WTC11 (cell line): ENCODE results near the gene FKBP4. TPM values are rescaled to one million over a fixed set of nuclear protein-coding genes. Genes with fewer than 3 reads are reported as not detected.
A peak's percentile ranks its signal among the peaks of the same experiment; 100 is the strongest.

Experiments
- ATAC-seq: fragments of 200-7000 bp; cut with Tn5 transposase; 2 replicates; pipeline ENCODE4 v1.10.0; 2021; ENCODE audit warnings: mild to moderate bottlenecking, moderate library complexity
- CTCF ChIA-PET: fragments of 300-600 bp; sonication (Branson Sonifier 250); formaldehyde crosslinking; loops from one replicate; lab custom pipeline; 2021; ENCODE audit warnings: antibody characterized with exemption; lab: Charles Lee
- POLR2A ChIA-PET: fragments of 350-600 bp; sonication (Branson Sonifier 250); formaldehyde crosslinking; loops from one replicate; lab custom pipeline; 2021; ENCODE audit warnings: antibody characterized with exemption; lab: Charles Lee
- DNase-seq: peaks from one replicate; pipeline ENCODE4 v3.0.0; 2021; ENCODE audit warnings: low spot score
- H3K27ac Mint-ChIP-seq: 2 replicates; pipeline ENCODE4 v1.8.0; 2021; ENCODE audit warnings: mixed read lengths
- H3K27me3 Mint-ChIP-seq: 2 replicates; pipeline ENCODE4 v1.8.0; 2021; ENCODE audit warnings: low read depth, mild to moderate bottlenecking, moderate library complexity, mixed read lengths
- H3K36me3 Mint-ChIP-seq: 2 replicates; pipeline ENCODE4 v1.8.0; 2021; ENCODE audit warnings: mixed read lengths
- H3K4me1 Mint-ChIP-seq: 2 replicates; pipeline ENCODE4 v1.8.0; 2022; ENCODE audit warnings: mixed read lengths
- H3K4me3 Mint-ChIP-seq: 2 replicates; pipeline ENCODE4 v1.8.0; 2021; ENCODE audit warnings: mild to moderate bottlenecking, moderate library complexity, mixed read lengths
- H3K9me3 Mint-ChIP-seq: 2 replicates; pipeline ENCODE4 v1.8.0; 2021; ENCODE audit warnings: mixed read lengths
- ATF1 ChIP-seq: sonication (generic); formaldehyde crosslinking; IDR thresholded peaks from 2 replicates; pipeline ENCODE4 v1.8.1; 2023; ENCODE audit warnings: mild to moderate bottlenecking, moderate library complexity, missing genetic modification reagents
- ELF4 ChIP-seq: sonication (generic); formaldehyde crosslinking; IDR thresholded peaks from 2 replicates; pipeline ENCODE4 v1.8.1; 2022; ENCODE audit warnings: low read depth, mild to moderate bottlenecking, moderate library complexity, missing genetic modification reagents
- ETV6 ChIP-seq: sonication (generic); formaldehyde crosslinking; IDR thresholded peaks from 2 replicates; pipeline ENCODE4 v1.8.1; 2022; ENCODE audit warnings: mild to moderate bottlenecking, missing genetic modification reagents
- FOXP1 ChIP-seq: sonication (generic); formaldehyde crosslinking; IDR thresholded peaks from 2 replicates; pipeline ENCODE4 v1.8.0; 2022; ENCODE audit warnings: missing genetic modification reagents, mild to moderate bottlenecking, moderate library complexity, borderline replicate concordance
- IRF2 ChIP-seq: sonication (generic); formaldehyde crosslinking; IDR thresholded peaks from 2 replicates; pipeline ENCODE4 v1.8.0; 2022; ENCODE audit warnings: low read depth, missing genetic modification reagents, borderline replicate concordance
- MXD4 ChIP-seq: fragments of 250-450 bp; sonication (Bioruptor Pico); IDR thresholded peaks from 2 replicates; pipeline ENCODE4 v1.8.0; 2021; ENCODE audit warnings: mild to moderate bottlenecking, moderate library complexity, borderline replicate concordance
- MYBL2 ChIP-seq: sonication (generic); formaldehyde crosslinking; IDR thresholded peaks from 2 replicates; pipeline ENCODE4 v1.8.1; 2023; ENCODE audit warnings: mild to moderate bottlenecking, moderate library complexity, missing genetic modification reagents
- OVOL2 ChIP-seq: fragments of 250-450 bp; sonication (Bioruptor Pico); IDR thresholded peaks from 2 replicates; pipeline ENCODE4 v1.9.0; 2021; ENCODE audit warnings: mild to moderate bottlenecking, borderline replicate concordance
- RORB ChIP-seq: fragments of 250-450 bp; sonication (Bioruptor Pico); IDR thresholded peaks from 2 replicates; pipeline ENCODE4 v1.9.0; 2021; ENCODE audit warnings: mild to moderate bottlenecking
- TEAD4 ChIP-seq: sonication (generic); formaldehyde crosslinking; IDR thresholded peaks from 2 replicates; pipeline ENCODE4 v1.8.0; 2022; ENCODE audit warnings: mild to moderate bottlenecking, missing genetic modification reagents
- TP53 ChIP-seq: sonication (generic); formaldehyde crosslinking; IDR thresholded peaks from 2 replicates; pipeline ENCODE4 v1.8.1; 2023; ENCODE audit warnings: mild to moderate bottlenecking, missing genetic modification reagents
- ZBTB21 ChIP-seq: sonication (generic); formaldehyde crosslinking; IDR thresholded peaks from 2 replicates; pipeline ENCODE4 v1.8.1; 2023; ENCODE audit warnings: mild to moderate bottlenecking, missing genetic modification reagents, borderline replicate concordance
- ZNF219 ChIP-seq: sonication (generic); formaldehyde crosslinking; IDR thresholded peaks from 2 replicates; pipeline ENCODE4 v1.8.0; 2023; ENCODE audit warnings: missing genetic modification reagents, mild to moderate bottlenecking, borderline replicate concordance
- ZNF396 ChIP-seq: fragments of 250-450 bp; sonication (Bioruptor Pico); IDR thresholded peaks from 2 replicates; pipeline ENCODE4 v1.8.0; 2021; ENCODE audit warnings: mild to moderate bottlenecking, moderate library complexity, borderline replicate concordance
- ZNF416 ChIP-seq: fragments of 250-450 bp; sonication (Bioruptor Pico); IDR thresholded peaks from 2 replicates; pipeline ENCODE4 v1.9.0; 2021; ENCODE audit warnings: mild to moderate bottlenecking, inconsistent platforms
- total RNA-seq: library from RNA; stranded (reverse); gene quantifications from 3 replicates; pipeline ENCODE4 v1.2.3, GENCODE V29; 2021
- TF ChIP-seq, protein P1 (sequence below): sonication (generic); formaldehyde crosslinking; IDR thresholded peaks from 2 replicates; pipeline ENCODE4 v1.8.1; 2023; ENCODE audit warnings: mild to moderate bottlenecking, missing genetic modification reagents
- TF ChIP-seq, protein P2 (sequence below): fragments of 250-450 bp; sonication (Bioruptor Pico); IDR thresholded peaks from 2 replicates; pipeline ENCODE4 v1.8.0; 2021; ENCODE audit warnings: mild to moderate bottlenecking
- TF ChIP-seq, protein P3 (sequence below): sonication (generic); formaldehyde crosslinking; IDR thresholded peaks from 2 replicates; pipeline ENCODE4 v1.8.1; 2022; ENCODE audit warnings: missing genetic modification reagents, borderline replicate concordance
- TF ChIP-seq, protein P4 (sequence below): sonication (generic); formaldehyde crosslinking; IDR thresholded peaks from 2 replicates; pipeline ENCODE4 v1.8.1; 2022; ENCODE audit warnings: mild to moderate bottlenecking, moderate library complexity, missing genetic modification reagents
- TF ChIP-seq, protein P5 (sequence below): sonication (generic); formaldehyde crosslinking; IDR thresholded peaks from 2 replicates; pipeline ENCODE4 v1.8.1; 2023; ENCODE audit warnings: mild to moderate bottlenecking, missing genetic modification reagents, moderate library complexity
- TF ChIP-seq, protein P6 (sequence below): fragments of 250-450 bp; sonication (Bioruptor Pico); IDR thresholded peaks from 2 replicates; pipeline ENCODE4 v1.9.0; 2021; ENCODE audit warnings: mild to moderate bottlenecking, borderline replicate concordance

FKBP4 gene
- total RNA-seq, 1 experiment from 2014 or later = 257 TPM

DNA sequence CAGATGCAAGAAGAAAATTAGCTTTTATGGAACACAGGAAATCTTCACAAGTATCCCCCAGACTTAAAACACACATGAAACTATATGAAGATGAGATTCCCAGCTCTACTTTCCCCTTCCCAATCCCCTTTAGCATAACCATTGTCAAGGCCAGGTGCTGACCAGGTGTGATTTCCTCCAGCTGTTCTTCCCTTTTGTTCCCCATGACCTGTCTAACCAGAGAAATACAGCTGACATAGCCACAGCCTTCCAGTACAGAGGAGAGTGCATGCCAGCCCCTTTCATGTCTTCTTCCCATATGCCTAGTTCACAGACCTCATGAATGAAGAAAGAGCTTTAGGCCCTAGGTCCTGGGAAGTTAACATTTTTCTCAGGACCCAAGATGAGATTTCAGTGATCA is 43.5 kb upstream of the FKBP4 start (continued):
- TF ChIP-seq IRF2 (CRISPR knock-in tag) = no peak

DNA sequence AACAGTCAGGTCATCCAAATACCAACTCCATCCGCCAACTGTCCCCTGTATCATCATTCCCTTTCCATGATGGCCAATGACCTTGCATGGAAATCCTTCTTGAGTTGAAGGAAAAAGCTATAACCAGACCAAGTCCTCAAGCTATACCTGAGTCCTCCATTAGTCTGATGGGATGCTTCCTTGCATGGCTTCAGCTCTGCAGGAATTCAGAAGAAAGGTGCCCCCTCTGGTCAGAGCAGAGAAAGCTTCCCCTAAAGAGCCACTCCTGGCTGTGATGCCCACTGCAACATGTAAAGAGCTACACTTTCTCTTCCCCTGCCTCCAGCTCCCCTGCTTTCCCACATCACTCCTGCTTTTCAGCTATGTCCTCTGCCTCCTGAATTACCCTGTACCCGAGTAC is 43.1 kb upstream of the FKBP4 start:
- peaks cover 47% of the 10 kb centered on the region for H3K27me3 Mint-ChIP-seq
- CTCF ChIA-PET = interaction anchor here (0.7 to 7.2 kb wide), 30 partner anchors 9 to 322 kb away, joined by 3 to 95 read pairs (median 4); partner anchors contain the start of genes FKBP4, FOXM1, ITFG2 and RHNO1
- peak; percentile 56 for ATAC-seq
- no peak overlapping the region for H3K4me3 Mint-ChIP-seq
- H3K27ac Mint-ChIP-seq = no peak overlapping the region
- peaks cover 60% of the 10 kb centered on the region for H3K4me1 Mint-ChIP-seq
- POLR2A ChIA-PET = interaction anchor here (1.1 to 1.4 kb wide), 2 partner anchors 28 to 83 kb away, joined by 3 to 4 read pairs; no protein-coding TSS in a partner anchor
- DNase-seq = no peak
- H3K36me3 Mint-ChIP-seq = no peaks in the 10 kb centered on the region
- H3K9me3 Mint-ChIP-seq = no peaks in the 10 kb centered on the region
- TF ChIP-seq ETV6 = no peak
- no peak for TF ChIP-seq ATF1

DNA sequence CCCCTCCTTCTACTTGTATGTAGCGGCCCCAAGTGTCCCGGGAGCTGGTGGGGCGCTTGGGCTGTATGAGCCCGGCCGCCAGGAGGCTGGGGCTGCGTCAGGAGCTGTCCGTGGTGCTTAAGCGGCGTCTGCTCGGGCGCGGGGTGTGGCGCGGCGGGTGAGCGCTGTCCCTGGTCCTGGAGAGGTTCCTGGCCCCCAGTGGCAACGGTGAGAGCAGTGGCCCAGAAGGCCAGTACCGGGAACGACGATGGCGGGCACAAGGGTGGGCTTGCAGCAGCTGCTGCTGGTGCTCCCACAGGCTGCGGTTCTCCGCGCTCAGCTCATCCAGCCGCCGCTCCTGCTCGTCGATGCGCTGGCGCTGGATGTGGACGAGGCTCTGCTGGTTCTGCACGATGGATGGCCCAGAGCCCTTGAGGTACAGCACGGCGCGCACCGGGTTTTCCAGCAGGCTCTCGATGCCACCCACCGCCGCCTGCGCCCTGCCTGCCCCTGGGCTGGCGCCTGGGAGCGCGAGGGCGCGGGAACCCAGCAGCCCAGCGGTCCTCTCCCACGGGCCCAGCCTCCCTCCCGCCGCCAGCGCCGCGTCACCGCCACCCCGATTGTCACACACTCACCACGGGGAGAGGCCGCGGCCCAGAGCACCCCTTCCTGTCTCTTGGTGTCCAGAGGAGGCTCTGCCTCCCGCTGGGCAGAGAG is 41.9 kb upstream of the FKBP4 start:
- peak overlapping the region; percentile 58; the same call in 1 of the 2 replicates for H3K4me3 Mint-ChIP-seq
- H3K4me1 Mint-ChIP-seq = peaks cover 62% of the 10 kb centered on the region
- peak; percentile 93 for DNase-seq
- H3K9me3 Mint-ChIP-seq = 0 out of 2 replicates have a peak, but pooled peaks cover 3% of the 10 kb centered on the region
- no peak overlapping the region for H3K27ac Mint-ChIP-seq
- H3K36me3 Mint-ChIP-seq = no peaks in the 10 kb centered on the region
- CTCF ChIA-PET = interaction anchor here (0.6 to 7.2 kb wide), 18 partner anchors 12 to 291 kb away, joined by 3 to 95 read pairs (median 6); partner anchors contain the start of genes FKBP4, FOXM1 and RHNO1
- ATAC-seq = peak; percentile 87
- peaks cover 43% of the 10 kb centered on the region for H3K27me3 Mint-ChIP-seq
- POLR2A ChIA-PET = interaction anchor here (0.9 to 1.4 kb wide), 4 partner anchors 27 to 81 kb away, joined by 3 to 5 read pairs (median 4); partner anchors contain the start of gene FKBP4
- TF ChIP-seq ZNF416 (CRISPR knock-in tag) (peak; percentile 94), MXD4 (CRISPR knock-in tag) (peak; percentile 88; the same call in 1 of the 2 replicates), ZNF396 (CRISPR knock-in tag) (peak; percentile 92; the same call in 1 of the 2 replicates), MYBL2 (CRISPR knock-in tag) (peak; percentile 100), ELF4 (CRISPR knock-in tag) (peak; percentile 100), TEAD4 (CRISPR knock-in tag) (peak; percentile 99), RORB (CRISPR knock-in tag) (no peak), TP53 (CRISPR knock-in tag) (peak; percentile 100), FOXP1 (CRISPR knock-in tag) (peak; percentile 100), ZBTB21 (CRISPR knock-in tag) (peak; percentile 98), ZNF219 (CRISPR knock-in tag) (peak; percentile 100), OVOL2 (CRISPR knock-in tag) (no peak)
- TF ChIP-seq, protein P1, sequence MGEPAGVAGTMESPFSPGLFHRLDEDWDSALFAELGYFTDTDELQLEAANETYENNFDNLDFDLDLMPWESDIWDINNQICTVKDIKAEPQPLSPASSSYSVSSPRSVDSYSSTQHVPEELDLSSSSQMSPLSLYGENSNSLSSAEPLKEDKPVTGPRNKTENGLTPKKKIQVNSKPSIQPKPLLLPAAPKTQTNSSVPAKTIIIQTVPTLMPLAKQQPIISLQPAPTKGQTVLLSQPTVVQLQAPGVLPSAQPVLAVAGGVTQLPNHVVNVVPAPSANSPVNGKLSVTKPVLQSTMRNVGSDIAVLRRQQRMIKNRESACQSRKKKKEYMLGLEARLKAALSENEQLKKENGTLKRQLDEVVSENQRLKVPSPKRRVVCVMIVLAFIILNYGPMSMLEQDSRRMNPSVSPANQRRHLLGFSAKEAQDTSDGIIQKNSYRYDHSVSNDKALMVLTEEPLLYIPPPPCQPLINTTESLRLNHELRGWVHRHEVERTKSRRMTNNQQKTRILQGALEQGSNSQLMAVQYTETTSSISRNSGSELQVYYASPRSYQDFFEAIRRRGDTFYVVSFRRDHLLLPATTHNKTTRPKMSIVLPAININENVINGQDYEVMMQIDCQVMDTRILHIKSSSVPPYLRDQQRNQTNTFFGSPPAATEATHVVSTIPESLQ (CRISPR knock-in tag) = peak; percentile 98
- TF ChIP-seq, protein P2, sequence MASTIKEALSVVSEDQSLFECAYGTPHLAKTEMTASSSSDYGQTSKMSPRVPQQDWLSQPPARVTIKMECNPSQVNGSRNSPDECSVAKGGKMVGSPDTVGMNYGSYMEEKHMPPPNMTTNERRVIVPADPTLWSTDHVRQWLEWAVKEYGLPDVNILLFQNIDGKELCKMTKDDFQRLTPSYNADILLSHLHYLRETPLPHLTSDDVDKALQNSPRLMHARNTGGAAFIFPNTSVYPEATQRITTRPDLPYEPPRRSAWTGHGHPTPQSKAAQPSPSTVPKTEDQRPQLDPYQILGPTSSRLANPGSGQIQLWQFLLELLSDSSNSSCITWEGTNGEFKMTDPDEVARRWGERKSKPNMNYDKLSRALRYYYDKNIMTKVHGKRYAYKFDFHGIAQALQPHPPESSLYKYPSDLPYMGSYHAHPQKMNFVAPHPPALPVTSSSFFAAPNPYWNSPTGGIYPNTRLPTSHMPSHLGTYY = peak; percentile 94
- TF ChIP-seq, protein P3, sequence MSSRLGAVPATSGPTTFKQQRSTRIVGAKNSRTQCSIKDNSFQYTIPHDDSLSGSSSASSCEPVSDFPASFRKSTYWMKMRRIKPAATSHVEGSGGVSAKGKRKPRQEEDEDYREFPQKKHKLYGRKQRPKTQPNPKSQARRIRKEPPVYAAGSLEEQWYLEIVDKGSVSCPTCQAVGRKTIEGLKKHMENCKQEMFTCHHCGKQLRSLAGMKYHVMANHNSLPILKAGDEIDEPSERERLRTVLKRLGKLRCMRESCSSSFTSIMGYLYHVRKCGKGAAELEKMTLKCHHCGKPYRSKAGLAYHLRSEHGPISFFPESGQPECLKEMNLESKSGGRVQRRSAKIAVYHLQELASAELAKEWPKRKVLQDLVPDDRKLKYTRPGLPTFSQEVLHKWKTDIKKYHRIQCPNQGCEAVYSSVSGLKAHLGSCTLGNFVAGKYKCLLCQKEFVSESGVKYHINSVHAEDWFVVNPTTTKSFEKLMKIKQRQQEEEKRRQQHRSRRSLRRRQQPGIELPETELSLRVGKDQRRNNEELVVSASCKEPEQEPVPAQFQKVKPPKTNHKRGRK = peak; percentile 99
- TF ChIP-seq, protein P4, sequence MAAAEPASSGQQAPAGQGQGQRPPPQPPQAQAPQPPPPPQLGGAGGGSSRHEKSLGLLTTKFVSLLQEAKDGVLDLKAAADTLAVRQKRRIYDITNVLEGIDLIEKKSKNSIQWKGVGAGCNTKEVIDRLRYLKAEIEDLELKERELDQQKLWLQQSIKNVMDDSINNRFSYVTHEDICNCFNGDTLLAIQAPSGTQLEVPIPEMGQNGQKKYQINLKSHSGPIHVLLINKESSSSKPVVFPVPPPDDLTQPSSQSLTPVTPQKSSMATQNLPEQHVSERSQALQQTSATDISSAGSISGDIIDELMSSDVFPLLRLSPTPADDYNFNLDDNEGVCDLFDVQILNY (CRISPR knock-in tag) = peak; percentile 100
- TF ChIP-seq, protein P5, sequence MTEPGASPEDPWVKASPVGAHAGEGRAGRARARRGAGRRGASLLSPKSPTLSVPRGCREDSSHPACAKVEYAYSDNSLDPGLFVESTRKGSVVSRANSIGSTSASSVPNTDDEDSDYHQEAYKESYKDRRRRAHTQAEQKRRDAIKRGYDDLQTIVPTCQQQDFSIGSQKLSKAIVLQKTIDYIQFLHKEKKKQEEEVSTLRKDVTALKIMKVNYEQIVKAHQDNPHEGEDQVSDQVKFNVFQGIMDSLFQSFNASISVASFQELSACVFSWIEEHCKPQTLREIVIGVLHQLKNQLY = peak; percentile 99
- TF ChIP-seq, protein P6, sequence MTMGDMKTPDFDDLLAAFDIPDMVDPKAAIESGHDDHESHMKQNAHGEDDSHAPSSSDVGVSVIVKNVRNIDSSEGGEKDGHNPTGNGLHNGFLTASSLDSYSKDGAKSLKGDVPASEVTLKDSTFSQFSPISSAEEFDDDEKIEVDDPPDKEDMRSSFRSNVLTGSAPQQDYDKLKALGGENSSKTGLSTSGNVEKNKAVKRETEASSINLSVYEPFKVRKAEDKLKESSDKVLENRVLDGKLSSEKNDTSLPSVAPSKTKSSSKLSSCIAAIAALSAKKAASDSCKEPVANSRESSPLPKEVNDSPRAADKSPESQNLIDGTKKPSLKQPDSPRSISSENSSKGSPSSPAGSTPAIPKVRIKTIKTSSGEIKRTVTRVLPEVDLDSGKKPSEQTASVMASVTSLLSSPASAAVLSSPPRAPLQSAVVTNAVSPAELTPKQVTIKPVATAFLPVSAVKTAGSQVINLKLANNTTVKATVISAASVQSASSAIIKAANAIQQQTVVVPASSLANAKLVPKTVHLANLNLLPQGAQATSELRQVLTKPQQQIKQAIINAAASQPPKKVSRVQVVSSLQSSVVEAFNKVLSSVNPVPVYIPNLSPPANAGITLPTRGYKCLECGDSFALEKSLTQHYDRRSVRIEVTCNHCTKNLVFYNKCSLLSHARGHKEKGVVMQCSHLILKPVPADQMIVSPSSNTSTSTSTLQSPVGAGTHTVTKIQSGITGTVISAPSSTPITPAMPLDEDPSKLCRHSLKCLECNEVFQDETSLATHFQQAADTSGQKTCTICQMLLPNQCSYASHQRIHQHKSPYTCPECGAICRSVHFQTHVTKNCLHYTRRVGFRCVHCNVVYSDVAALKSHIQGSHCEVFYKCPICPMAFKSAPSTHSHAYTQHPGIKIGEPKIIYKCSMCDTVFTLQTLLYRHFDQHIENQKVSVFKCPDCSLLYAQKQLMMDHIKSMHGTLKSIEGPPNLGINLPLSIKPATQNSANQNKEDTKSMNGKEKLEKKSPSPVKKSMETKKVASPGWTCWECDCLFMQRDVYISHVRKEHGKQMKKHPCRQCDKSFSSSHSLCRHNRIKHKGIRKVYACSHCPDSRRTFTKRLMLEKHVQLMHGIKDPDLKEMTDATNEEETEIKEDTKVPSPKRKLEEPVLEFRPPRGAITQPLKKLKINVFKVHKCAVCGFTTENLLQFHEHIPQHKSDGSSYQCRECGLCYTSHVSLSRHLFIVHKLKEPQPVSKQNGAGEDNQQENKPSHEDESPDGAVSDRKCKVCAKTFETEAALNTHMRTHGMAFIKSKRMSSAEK (CRISPR knock-in tag) = peak; percentile 90
